ENCODE data around the gene PNPLA2. TPM values are rescaled to one million over a fixed set of nuclear protein-coding genes. Genes with fewer than 3 reads are reported as not detected.

The PNPLA2 gene
- polyA plus RNA-seq, 4 donors = 38.2 to 87.6 (median 68.0) TPM

- DNase-seq (ENCODE audit: low read depth in 4 of 4, low spot score in 2 of 4) = no peak
Observed at GRCh38 chr11:782264-783174, 36.2 kb upstream of the PNPLA2 start.

- DNase-seq (ENCODE audit: low read depth in 4 of 4, low spot score in 2 of 4) = peak in 2 of 4 donors; percentile 59 to 67
Observed at GRCh38 chr11:783581-784015, 35.1 kb upstream of the PNPLA2 start.

- no peak for DNase-seq (ENCODE audit: low read depth in 4 of 4, low spot score in 2 of 4)
Observed at GRCh38 chr11:786235-787083, 32.3 kb upstream of the PNPLA2 start.

GRCh38 chr11:787084-787675 lies 31.5 kb upstream of the PNPLA2 start:
- no peak for DNase-seq (ENCODE audit: low read depth in 4 of 4, low spot score in 2 of 4)

GRCh38 chr11:788009-788640 lies 30.6 kb upstream of the PNPLA2 start:
- DNase-seq (ENCODE audit: low read depth in 4 of 4, low spot score in 2 of 4) = no peak

GRCh38 chr11:788953-789940 lies 29.5 kb upstream of the PNPLA2 start:
- DNase-seq (ENCODE audit: low read depth in 4 of 4, low spot score in 2 of 4) = no peak

GRCh38 chr11:789943-790342 lies 28.8 kb upstream of the PNPLA2 start, which contains the start of gene CEND1:
Gene CEND1, minus strand, starts transcription at chr11:790090. Its CDS starts 1,514 bp downstream, at chr11:788576.
- DNase-seq (ENCODE audit: low read depth in 4 of 4, low spot score in 2 of 4) = no peak

- DNase-seq (ENCODE audit: low read depth in 4 of 4, low spot score in 2 of 4) = no peak
Observed at GRCh38 chr11:790721-791564, 27.8 kb upstream of the PNPLA2 start.

GRCh38 chr11:791658-792534 lies 26.8 kb upstream of the PNPLA2 start:
- no peak for DNase-seq (ENCODE audit: low read depth in 4 of 4, low spot score in 2 of 4)

GRCh38 chr11:792535-792821 lies 26.2 kb upstream of the PNPLA2 start:
- DNase-seq (ENCODE audit: low read depth in 4 of 4, low spot score in 2 of 4) = no peak

- no peak for DNase-seq (ENCODE audit: low read depth in 4 of 4, low spot score in 2 of 4)
Observed at GRCh38 chr11:792873-793272, 25.8 kb upstream of the PNPLA2 start.

- no peak for DNase-seq (ENCODE audit: low read depth in 4 of 4, low spot score in 2 of 4)
Observed at GRCh38 chr11:793556-793955, 25.2 kb upstream of the PNPLA2 start.

- no peak for DNase-seq (ENCODE audit: low read depth in 4 of 4, low spot score in 2 of 4)
Observed at GRCh38 chr11:794013-794765, 24.5 kb upstream of the PNPLA2 start.

GRCh38 chr11:794766-795633 lies 23.7 kb upstream of the PNPLA2 start:
- DNase-seq (ENCODE audit: low read depth in 4 of 4, low spot score in 2 of 4) = no peak

- DNase-seq (ENCODE audit: low read depth in 4 of 4, low spot score in 2 of 4) = no peak
Observed at GRCh38 chr11:795634-796564, 22.8 kb upstream of the PNPLA2 start.

All from left renal cortex interstitium (tissue), 4 donors.